Ascending aorta (tissue), 2 donors: ENCODE measurements around the gene INPP4A. TPM values are rescaled to one million over a fixed set of nuclear protein-coding genes. Genes with fewer than 3 reads are reported as not detected.

Experiments used
- DNase-seq, 2 donors: peaks; one replicate each; pipeline ENCODE4 v3.0.0-alpha.2; 2019; ENCODE audit warnings: low spot score in 2 of 2
- H3K27ac ChIP-seq, 2 donors: fragments of 200-600 bp; sonication (generic); one replicate each; pipeline ENCODE4 v1.5.1; 2016 to 2017; ENCODE audit warnings: mild to moderate bottlenecking in 1 of 2
- H3K27me3 ChIP-seq: fragments of 200-600 bp; sonication (generic); one replicate; pipeline ENCODE4 v1.5.1; 2017
- H3K36me3 ChIP-seq, 2 donors: fragments of 200-600 bp; sonication (generic); one replicate each; pipeline ENCODE4 v1.5.1; 2016
- H3K4me1 ChIP-seq, 2 donors: fragments of 200-600 bp; sonication (generic); one replicate each; pipeline ENCODE4 v1.5.1; 2016 to 2017; ENCODE audit warnings: mild to moderate bottlenecking in 1 of 2
- H3K4me3 ChIP-seq, 2 donors: fragments of 200-600 bp; sonication (generic); one replicate each; pipeline ENCODE4 v1.5.1; 2016 to 2017; ENCODE audit warnings: mild to moderate bottlenecking in 1 of 2
- H3K9me3 ChIP-seq, 2 donors: fragments of 200-600 bp; sonication (generic); one replicate each; pipeline ENCODE4 v1.5.1; 2016
- intact Hi-C: fragments of 100-400 bp; cut with DNase I; formaldehyde crosslinking; loops from one replicate; pipeline ENCODE4 v1.15.1; 2023
- total RNA-seq: library from RNA; depleted of rRNA; stranded (reverse); fragments of >200 nt; gene quantifications from one replicate; pipeline ENCODE4 v1.1.0, GENCODE V29; 2016
- TF ChIP-seq, protein P1 (sequence below), 3 experiments: fragments of 200-600 bp in 2 of 3; fragments of 450-650 bp in 1 of 3; sonication (generic) in 2 of 3; IDR thresholded peaks; one replicate each; pipeline ENCODE4 v1.5.1; 2016 to 2019; ENCODE audit warnings: antibody characterized with exemption in 3 of 3, mild to moderate bottlenecking in 1 of 3, moderate library complexity in 1 of 3

INPP4A gene
- total RNA-seq, 1 donor from 2014 or later: 52.8 TPM

DNA sequence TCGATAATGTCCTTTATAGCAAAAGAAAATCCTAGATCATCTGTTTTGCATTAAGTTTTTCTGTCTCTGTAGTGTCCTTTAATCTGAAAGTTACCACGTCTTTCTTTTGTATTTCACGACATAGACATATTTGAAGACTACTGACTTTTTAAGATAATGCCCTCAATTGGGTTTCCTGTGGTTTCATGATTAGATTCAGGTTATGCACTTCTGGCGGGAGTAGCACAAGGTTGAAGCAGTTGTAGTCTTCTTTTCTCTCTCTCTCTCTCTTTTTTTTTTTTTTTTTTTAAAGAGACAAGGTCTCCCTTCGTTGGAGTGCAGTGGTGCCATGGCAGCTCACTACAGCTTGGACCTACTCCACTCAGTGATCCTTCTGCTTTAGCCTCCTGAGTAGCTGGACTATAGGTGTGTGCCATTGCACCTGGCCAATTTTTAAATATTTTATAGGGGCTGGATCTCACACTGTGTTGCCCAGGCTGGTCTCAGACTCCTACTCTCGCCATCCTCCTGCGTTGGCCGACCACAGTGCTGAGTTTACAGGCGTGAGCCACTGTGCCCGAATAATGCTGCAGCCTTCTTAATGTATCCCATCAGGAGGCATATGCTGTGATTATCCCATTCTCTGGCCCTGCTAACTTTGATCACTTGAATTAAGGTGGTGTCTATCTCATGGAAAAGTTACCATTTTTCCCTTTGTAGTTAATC lies 3.9 kb downstream of the INPP4A start:
- Histone ChIP-seq H3K4me3 (no peak overlapping the region), H3K9me3 (no peaks in the 10 kb centered on the region), H3K4me1 (peaks cover 2 to 9% of the 10 kb centered on the region in 2 donors), H3K27me3 (no peaks in the 10 kb centered on the region), H3K36me3 (no peaks in the 10 kb centered on the region), H3K27ac (no peak overlapping the region)
- TF ChIP-seq, protein P1, sequence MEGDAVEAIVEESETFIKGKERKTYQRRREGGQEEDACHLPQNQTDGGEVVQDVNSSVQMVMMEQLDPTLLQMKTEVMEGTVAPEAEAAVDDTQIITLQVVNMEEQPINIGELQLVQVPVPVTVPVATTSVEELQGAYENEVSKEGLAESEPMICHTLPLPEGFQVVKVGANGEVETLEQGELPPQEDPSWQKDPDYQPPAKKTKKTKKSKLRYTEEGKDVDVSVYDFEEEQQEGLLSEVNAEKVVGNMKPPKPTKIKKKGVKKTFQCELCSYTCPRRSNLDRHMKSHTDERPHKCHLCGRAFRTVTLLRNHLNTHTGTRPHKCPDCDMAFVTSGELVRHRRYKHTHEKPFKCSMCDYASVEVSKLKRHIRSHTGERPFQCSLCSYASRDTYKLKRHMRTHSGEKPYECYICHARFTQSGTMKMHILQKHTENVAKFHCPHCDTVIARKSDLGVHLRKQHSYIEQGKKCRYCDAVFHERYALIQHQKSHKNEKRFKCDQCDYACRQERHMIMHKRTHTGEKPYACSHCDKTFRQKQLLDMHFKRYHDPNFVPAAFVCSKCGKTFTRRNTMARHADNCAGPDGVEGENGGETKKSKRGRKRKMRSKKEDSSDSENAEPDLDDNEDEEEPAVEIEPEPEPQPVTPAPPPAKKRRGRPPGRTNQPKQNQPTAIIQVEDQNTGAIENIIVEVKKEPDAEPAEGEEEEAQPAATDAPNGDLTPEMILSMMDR (IDR thresholded peaks at IDR 0.05): no peak
- DNase-seq: no peak
- intact Hi-C loops: no loop called here

DNA sequence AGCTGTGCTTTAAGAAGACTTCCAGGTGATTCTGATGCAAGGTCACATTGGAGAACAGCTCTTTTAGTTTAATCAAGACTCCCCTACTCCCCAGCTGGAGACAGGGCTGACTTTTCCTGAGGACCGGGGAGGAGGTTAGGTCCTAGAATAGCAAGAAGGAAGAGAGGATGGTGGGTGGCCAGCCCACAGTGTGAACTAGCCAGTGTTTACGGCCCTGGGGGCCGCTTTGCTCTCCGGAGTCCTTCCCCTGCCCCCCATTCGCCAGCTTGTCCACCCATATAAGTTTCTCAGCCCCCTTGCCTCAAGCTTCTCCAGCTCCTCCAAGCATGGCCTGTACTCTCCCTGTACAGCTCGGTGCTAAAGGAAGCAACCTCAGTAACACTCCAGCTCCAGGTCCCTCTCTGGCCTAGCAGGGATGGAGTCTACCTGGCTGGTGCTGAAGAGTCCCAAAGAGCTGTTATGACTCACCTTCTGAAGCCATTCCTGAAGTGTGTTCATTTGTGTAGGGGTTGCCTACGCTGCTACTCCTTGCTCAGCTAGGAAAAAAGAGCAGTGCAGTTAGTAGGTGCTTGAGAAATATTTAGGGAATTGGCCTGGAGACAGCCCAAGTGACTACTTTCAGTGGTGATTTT lies 7.9 kb downstream of the INPP4A start:
- intact Hi-C loops: no loop called here
- Histone ChIP-seq H3K27ac (no peak overlapping the region), H3K4me1 (peaks cover 0 to 2% of the 10 kb centered on the region in 2 donors), H3K36me3 (no peaks in the 10 kb centered on the region), H3K4me3 (no peak overlapping the region), H3K27me3 (no peaks in the 10 kb centered on the region), H3K9me3 (no peaks in the 10 kb centered on the region)
- TF ChIP-seq, protein P1 (IDR thresholded peaks at IDR 0.05): no peak
- no peak for DNase-seq

DNA sequence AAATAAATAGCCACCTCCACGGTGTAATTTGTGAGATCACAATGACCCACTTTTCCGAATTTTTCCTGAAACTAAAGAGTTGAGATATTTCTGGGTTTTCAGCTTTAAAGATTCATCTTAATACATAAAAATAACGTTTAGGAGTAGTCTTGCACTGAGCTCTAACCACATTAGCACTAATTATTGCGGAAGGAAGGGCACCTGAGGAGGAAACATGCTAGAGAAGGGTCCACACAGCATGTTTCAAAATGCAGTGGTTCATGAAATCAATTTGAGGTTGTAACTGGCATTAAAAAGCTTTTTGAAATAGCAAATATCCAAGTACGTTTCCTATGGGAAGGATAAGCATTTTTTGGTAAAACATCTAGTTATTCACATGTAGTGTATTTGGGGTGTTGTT lies 8.4 kb downstream of the INPP4A start:
- H3K36me3 ChIP-seq: no peaks in the 10 kb centered on the region
- no peak overlapping the region for H3K27ac ChIP-seq
- intact Hi-C loops: no loop called here
- no peak overlapping the region for H3K4me3 ChIP-seq
- no peak for DNase-seq
- H3K4me1 ChIP-seq: peaks cover 0 to 2% of the 10 kb centered on the region in 2 donors
- no peaks in the 10 kb centered on the region for H3K27me3 ChIP-seq
- TF ChIP-seq, protein P1 (IDR thresholded peaks at IDR 0.05): no peak
- H3K9me3 ChIP-seq: no peaks in the 10 kb centered on the region

DNA sequence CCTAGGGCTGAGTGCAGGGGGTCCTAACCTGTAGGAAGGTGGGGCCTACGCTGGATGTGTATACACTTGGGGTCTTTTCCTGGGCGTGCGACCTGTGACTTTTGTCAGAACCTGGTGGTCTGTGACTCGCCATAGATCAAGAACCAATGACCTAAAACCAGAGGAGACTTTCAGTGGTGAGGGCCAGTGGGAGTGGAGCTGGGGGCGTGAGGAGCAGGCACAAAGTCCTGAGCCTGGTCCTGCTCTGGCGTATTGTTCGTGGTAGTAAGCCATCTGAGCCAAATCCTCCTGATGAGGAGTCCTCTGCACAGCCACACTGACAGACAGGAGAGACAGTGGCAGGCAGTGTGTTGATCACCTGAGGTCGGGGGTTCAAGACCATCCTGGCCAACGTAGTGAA lies 8.9 kb downstream of the INPP4A start:
- Histone ChIP-seq H3K9me3 (no peaks in the 10 kb centered on the region), H3K4me1 (peaks cover 0 to 2% of the 10 kb centered on the region in 2 donors), H3K36me3 (no peaks in the 10 kb centered on the region), H3K4me3 (no peak overlapping the region), H3K27ac (no peak overlapping the region), H3K27me3 (no peaks in the 10 kb centered on the region)
- DNase-seq: no peak
- intact Hi-C loops: no loop called here
- TF ChIP-seq, protein P1 (IDR thresholded peaks at IDR 0.05): no peak

DNA sequence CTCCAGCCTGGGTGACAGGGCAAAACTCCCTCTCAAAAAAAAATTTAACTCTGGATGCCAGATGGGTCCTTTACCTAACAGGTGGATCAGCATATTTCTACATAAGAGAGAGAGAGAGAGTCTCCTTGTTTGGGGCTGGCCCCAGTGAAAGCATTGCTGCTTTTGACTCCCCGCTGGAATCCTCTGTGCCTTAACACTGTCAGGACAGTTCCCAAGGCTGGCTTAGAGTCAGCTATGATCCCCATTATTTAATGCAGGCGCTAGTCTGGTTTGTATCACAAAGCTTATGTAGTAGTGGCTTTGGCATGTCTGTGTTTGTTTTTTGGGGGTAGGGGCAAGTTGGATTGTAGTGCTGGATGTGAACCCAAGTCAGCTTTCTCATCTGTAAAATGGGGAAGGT lies 9.4 kb downstream of the INPP4A start:
- DNase-seq: no peak
- Histone ChIP-seq H3K36me3 (no peaks in the 10 kb centered on the region), H3K4me1 (peaks cover 0 to 2% of the 10 kb centered on the region in 2 donors), H3K4me3 (no peak overlapping the region), H3K9me3 (no peaks in the 10 kb centered on the region), H3K27me3 (no peaks in the 10 kb centered on the region), H3K27ac (no peak overlapping the region)
- intact Hi-C loops: no loop called here
- TF ChIP-seq, protein P1 (IDR thresholded peaks at IDR 0.05): no peak
